Choroid plexus epithelial cell (primary cell): ENCODE results near the gene TJP1.

Experiments used
- DNase-seq: peaks from one replicate; pipeline ENCODE4 v3.0.0-alpha.2; 2010; ENCODE audit warnings: low read depth
- H3K4me3 ChIP-seq: 2 replicates; pipeline ENCODE4 v1.5.1; 2011; ENCODE audit warnings: low read depth, mild to moderate bottlenecking, control low read depth, low read length, moderate library complexity
- CTCF ChIP-seq: conservative IDR thresholded peaks from 2 replicates; pipeline ENCODE4 v1.5.1; 2011; ENCODE audit warnings: low read depth, mild to moderate bottlenecking, control low read depth, inconsistent platforms, low read length, moderate library complexity

Gene TJP1

DNA sequence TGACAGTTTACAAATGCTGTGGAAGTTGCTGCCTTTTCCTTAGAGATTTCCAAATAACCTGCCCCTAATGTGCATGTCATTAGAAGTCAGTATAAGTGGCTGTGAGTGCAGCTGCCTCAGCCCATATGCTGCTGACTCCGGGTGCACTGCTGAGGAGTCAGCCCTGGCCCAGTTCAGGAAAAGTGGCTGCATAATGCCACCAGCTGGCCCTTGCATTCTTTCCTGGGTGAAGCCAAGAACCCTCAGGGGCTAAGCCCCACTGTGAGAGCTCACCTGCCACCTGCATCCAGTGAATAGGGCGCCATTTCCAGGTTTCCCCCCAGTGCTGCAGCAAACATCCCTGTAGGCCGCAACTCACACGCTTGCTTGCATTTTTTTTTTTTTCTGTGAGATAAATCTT lies 139.9 kb downstream of the TJP1 start:
- no peak for DNase-seq
- H3K4me3 ChIP-seq = no peak overlapping the region
- no peak for TF ChIP-seq CTCF

DNA sequence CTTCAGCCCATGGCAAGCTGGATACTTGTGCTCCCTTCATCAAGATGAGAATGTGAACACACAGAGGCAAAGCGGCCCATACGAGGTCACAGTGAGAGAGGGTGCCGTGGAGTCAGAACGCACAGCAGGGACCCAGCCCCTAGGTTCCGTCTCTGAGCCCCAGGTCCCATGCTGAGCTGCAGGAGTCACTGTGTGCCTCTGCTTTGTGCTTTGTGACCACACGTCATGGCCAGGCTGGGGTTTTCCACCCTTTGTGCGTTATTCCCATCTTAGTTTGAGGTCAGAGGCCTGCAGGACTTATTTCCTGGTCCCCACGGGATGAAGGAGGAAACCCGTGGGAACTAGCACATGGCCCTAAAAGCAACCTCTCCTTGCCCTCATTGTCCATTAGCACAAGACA lies 140.3 kb downstream of the TJP1 start:
- no peak for TF ChIP-seq CTCF
- no peak overlapping the region for H3K4me3 ChIP-seq
- DNase-seq = no peak

- H3K4me3 ChIP-seq = no peak overlapping the region
- TF ChIP-seq CTCF = no peak
- no peak for DNase-seq
Observed at GRCh38 chr15:29681166-29681845, 141.0 kb downstream of the TJP1 start.

GRCh38 chr15:29680465-29681165 lies 141.7 kb downstream of the TJP1 start:
- DNase-seq = no peak
- no peak overlapping the region for H3K4me3 ChIP-seq
- no peak for TF ChIP-seq CTCF

GRCh38 chr15:29678504-29679034 lies 143.7 kb downstream of the TJP1 start:
- no peak for DNase-seq
- no peak overlapping the region for H3K4me3 ChIP-seq
- TF ChIP-seq CTCF = no peak

DNA sequence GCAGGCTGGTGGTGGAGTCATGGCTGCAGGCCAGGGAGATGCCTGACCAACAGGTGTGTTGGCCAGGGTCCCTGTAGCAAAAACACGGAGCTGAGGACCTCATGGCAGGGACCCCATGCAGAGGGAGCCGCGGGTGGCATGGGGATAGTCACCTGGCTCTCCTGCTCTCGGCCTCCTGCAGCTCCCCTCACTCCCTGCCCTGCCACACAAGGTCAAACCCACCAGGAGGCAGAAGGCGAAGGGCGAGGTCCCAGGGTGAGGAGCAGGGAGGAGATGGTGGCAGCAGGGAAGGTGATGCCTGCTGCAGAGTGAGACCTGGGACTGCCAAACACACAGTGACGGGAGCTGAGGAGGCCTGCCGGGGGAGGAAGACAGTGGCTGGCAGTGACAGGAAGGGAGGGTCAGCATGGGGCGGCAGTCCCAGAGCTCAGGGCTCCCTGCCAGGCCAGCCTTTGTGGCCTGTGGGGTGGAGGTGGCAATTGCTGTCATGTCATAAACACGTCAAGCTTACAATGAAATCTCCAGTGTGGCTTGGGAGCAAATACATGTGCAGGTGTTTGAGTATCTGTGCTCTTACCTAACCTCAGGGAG lies 144.3 kb downstream of the TJP1 start:
- no peak overlapping the region for H3K4me3 ChIP-seq
- no peak for DNase-seq
- TF ChIP-seq CTCF = no peak
